Measurements from ENCODE around the gene PDE7B. TPM values are rescaled to one million over a fixed set of nuclear protein-coding genes. Genes with fewer than 3 reads are reported as not detected.

Gene PDE7B
- total and polyA plus RNA-seq, 9 of the 15 experiments (the other 6 are each of a cell fraction or from before 2014, with no cell fraction given) = 0.01 TPM; not detected in 8

- intact Hi-C loops (cut with micrococcal nuclease) = no loop called here
- no peak for ATAC-seq
- H3K9me3 ChIP-seq (replicated peaks; ENCODE audit: control insufficient read depth, insufficient read depth, low read depth, low read length) = no peaks in the 10 kb centered on the region
- no peak overlapping the region for H3K4me3 ChIP-seq
- WGBS (ENCODE audit: insufficient coverage, low coverage, missing lambda C conversion rate) = 0% methylated on average over 6 of the region's 6 CpGs
- H2AFZ ChIP-seq (ENCODE audit: low read depth, low read length) = no peak overlapping the region
- no peak for FAIRE-seq
- TF ChIP-seq SRSF1 (IDR thresholded peaks at IDR 0.05; ENCODE audit: low read depth, low read length) = no peak
- TF ChIP-seq, protein P1, sequence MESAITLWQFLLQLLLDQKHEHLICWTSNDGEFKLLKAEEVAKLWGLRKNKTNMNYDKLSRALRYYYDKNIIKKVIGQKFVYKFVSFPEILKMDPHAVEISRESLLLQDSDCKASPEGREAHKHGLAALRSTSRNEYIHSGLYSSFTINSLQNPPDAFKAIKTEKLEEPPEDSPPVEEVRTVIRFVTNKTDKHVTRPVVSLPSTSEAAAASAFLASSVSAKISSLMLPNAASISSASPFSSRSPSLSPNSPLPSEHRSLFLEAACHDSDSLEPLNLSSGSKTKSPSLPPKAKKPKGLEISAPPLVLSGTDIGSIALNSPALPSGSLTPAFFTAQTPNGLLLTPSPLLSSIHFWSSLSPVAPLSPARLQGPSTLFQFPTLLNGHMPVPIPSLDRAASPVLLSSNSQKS (CRISPR knock-in tag; IDR thresholded peaks at IDR 0.05) = no peak
- TF ChIP-seq SMAD1 (IDR thresholded peaks at IDR 0.05; ENCODE audit: low read depth, low read length, partially characterized antibody) = no peak
- TF ChIP-seq KLF10 (CRISPR knock-in tag; IDR thresholded peaks at IDR 0.05) = no peak
- no peak for TF ChIP-seq SLC30A9 (CRISPR knock-in tag; IDR thresholded peaks at IDR 0.05)
- no peak for TF ChIP-seq ZNF764 (CRISPR knock-in tag; IDR thresholded peaks at IDR 0.05; ENCODE audit: low read depth)
- no peak for TF ChIP-seq SIN3A (IDR thresholded peaks at IDR 0.05; ENCODE audit: borderline replicate concordance in 2 of 2, control insufficient read depth in 1 of 2, low read depth in 2 of 2, low read length in 2 of 2)
- TF ChIP-seq POLR2A (conservative IDR thresholded peaks at IDR 0.05) = no peak
- no peak overlapping the region for H3K9ac ChIP-seq (ENCODE audit: insufficient read depth in 1 of 2, low read depth in 2 of 2, low read length in 2 of 2)
- POLR2A ChIA-PET = interaction anchor here (0.6 kb wide), 1 partner anchor 23 kb away, joined by 3 read pairs; no protein-coding TSS in a partner anchor
- BruUV-seq (replicated peaks) = no TSS peak
- no peaks in the 10 kb centered on the region for H4K20me1 ChIP-seq (replicated peaks; ENCODE audit: control insufficient read depth, insufficient read depth, low read length)
- CTCF ChIA-PET (ENCODE audit: low intra/inter-chr PET ratio) = no interaction called here
- no peak overlapping the region for H3K27ac ChIP-seq (ENCODE audit: extremely low read depth, low read depth, low read length)
- in situ Hi-C loops (cut with MboI) = no loop called here
- H3K27me3 ChIP-seq (ENCODE audit: control insufficient read depth in 2 of 2, insufficient read depth in 2 of 2, low read length in 2 of 2) = no peaks in the 10 kb centered on the region
- no peaks in the 10 kb centered on the region for H3K4me1 ChIP-seq (replicated peaks in 1 of 2; ENCODE audit: control insufficient read depth in 2 of 2, insufficient read depth in 2 of 2, low read length in 2 of 2)
- H3K9me1 ChIP-seq (ENCODE audit: control insufficient read depth, insufficient read depth, low read length) = no peaks in the 10 kb centered on the region
- no peak overlapping the region for H3K4me2 ChIP-seq (ENCODE audit: insufficient read depth, low read length)
- H3K36me3 ChIP-seq (ENCODE audit: control insufficient read depth, insufficient read depth, low read length) = no peaks in the 10 kb centered on the region
- DNase-seq (ENCODE audit: extremely low read depth in 1 of 4, low spot score in 3 of 4) = no peak
- H3K79me2 ChIP-seq (ENCODE audit: control insufficient read depth, insufficient read depth, low read length) = no peaks in the 10 kb centered on the region
Observed at GRCh38 chr6:135867332-135867731, 15.8 kb downstream of the PDE7B start.
